Spleen (tissue), 7 donors: Measurements from ENCODE around the gene ITGB5.

Experiments
- POLR2A ChIP-seq, 3 donors: fragments of 450-650 bp; IDR thresholded peaks; one replicate each; pipeline ENCODE4 v1.5.1; 2017; ENCODE audit warnings: antibody characterized with exemption in 3 of 3, mild to moderate bottlenecking in 1 of 3
- TF ChIP-seq, protein P1 (sequence below), 11 experiments: fragments of 200-600 bp in 7 of 11; fragments of 450-650 bp in 4 of 11; sonication (generic) in 4 of 11; IDR thresholded peaks in 8 of 11; conservative IDR thresholded peaks in 3 of 11; 1 replicate in 7 of 11; 2 replicates in 4 of 11; pipeline versions ENCODE4 v1.4.0 to v1.8.0; 2016 to 2021; ENCODE audit warnings: antibody characterized with exemption in 11 of 11, inconsistent platforms in 4 of 11, mild to moderate bottlenecking in 1 of 11
- donor health status: DM: no; HTN: no; CAD: no; lungs with moderate emphysema.
- donor health status: DM: no; HTN: no; CAD: no.
- donor health status: DM: no; HTN: no; CAD: no.

DNA sequence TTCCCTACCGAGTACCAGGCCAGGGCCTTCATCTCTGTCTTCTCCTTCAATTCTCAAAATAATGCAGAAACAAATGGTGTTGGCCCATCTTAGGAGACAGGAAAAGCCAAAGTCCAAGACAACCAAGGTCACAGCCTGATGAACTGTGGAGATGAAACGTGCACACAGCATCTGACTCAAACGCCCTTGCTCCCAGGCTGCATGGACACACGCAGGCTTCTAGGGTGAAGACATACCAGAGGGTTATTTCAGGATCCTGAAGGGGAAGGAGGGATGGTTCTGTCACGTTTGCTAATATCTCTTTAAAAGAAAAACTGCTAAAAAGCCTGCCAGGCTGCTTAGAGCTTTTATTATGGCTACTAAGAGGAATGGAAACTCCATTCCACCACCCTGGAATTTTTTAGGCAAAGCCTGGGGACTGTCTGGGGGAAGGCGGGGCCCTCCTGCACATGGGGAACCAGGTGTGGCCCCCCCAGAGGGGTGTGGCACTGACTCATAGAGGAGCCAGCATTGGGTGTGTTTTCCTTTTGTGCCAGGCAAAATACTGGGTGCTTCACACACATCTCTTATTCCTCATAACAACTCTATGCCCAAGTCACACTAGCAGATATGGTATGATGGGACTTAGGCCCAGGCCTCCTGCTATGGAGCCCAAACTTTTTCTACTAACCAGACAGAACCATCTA lies 94.0 kb downstream of the ITGB5 start:
- TF ChIP-seq, protein P1, sequence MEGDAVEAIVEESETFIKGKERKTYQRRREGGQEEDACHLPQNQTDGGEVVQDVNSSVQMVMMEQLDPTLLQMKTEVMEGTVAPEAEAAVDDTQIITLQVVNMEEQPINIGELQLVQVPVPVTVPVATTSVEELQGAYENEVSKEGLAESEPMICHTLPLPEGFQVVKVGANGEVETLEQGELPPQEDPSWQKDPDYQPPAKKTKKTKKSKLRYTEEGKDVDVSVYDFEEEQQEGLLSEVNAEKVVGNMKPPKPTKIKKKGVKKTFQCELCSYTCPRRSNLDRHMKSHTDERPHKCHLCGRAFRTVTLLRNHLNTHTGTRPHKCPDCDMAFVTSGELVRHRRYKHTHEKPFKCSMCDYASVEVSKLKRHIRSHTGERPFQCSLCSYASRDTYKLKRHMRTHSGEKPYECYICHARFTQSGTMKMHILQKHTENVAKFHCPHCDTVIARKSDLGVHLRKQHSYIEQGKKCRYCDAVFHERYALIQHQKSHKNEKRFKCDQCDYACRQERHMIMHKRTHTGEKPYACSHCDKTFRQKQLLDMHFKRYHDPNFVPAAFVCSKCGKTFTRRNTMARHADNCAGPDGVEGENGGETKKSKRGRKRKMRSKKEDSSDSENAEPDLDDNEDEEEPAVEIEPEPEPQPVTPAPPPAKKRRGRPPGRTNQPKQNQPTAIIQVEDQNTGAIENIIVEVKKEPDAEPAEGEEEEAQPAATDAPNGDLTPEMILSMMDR (IDR thresholded peaks at IDR 0.05 in 8 of 11, conservative IDR thresholded peaks at IDR 0.05 in 3 of 11) = no peak
- no peak for TF ChIP-seq POLR2A (IDR thresholded peaks at IDR 0.05)
